SK-N-SH (cell line): ENCODE results near the gene SND1. TPM values are rescaled to one million over a fixed set of nuclear protein-coding genes. Genes with fewer than 3 reads are reported as not detected.

Source experiments
- CTCF ChIA-PET: fragments of 300-600, 350-600 bp; formaldehyde crosslinking; extraction: SDS; loops from one replicate; lab custom pipeline; 2021; lab: Yijun Ruan, JAX
- POLR2A ChIA-PET: fragments of 350-600 bp; sonication (Branson Sonifier 250); formaldehyde crosslinking; extraction: SDS; loops from one replicate; lab custom pipeline; 2020; ENCODE audit warnings: antibody characterized with exemption, inconsistent platforms; lab: Yijun Ruan, JAX
- DNase-seq: peaks from one replicate; pipeline ENCODE4 v3.0.0; 2012
- H2AFZ ChIP-seq: fragments of 200-600 bp; sonication (generic); 2 replicates; pipeline ENCODE4 v1.8.1; 2016; ENCODE audit warnings: antibody characterized with exemption, mild to moderate bottlenecking, low read depth
- H3F3A ChIP-seq: fragments of 200-600 bp; sonication (generic); replicated peaks from 2 replicates; pipeline ENCODE3; 2016; ENCODE audit warnings: antibody characterized with exemption, mild to moderate bottlenecking; ENCODE audit not compliant: insufficient read depth
- H3K27ac ChIP-seq, 2 experiments: fragments of 200-500 bp in 1 of 2; fragments of 200-600 bp in 1 of 2; sonication (Bioruptor generic) in 1 of 2; sonication (generic), shearing (Covaris generic) in 1 of 2; 2 replicates each; pipeline versions ENCODE4 v1.5.1 to v1.6.1; 2014 to 2016; ENCODE audit warnings: low read depth in 2 of 2, inconsistent platforms in 1 of 2, low read length in 1 of 2, mild to moderate bottlenecking in 1 of 2, mixed read lengths in 1 of 2
- H3K27me3 ChIP-seq: fragments of 200-600 bp; sonication (generic), shearing (Covaris generic); 2 replicates; pipeline ENCODE4 v1.6.1; 2016; ENCODE audit warnings: mixed run types; ENCODE audit not compliant: insufficient read depth
- H3K36me3 ChIP-seq, 2 experiments: fragments of 200-500 bp in 1 of 2; fragments of 200-600 bp in 1 of 2; sonication (Bioruptor generic) in 1 of 2; sonication (generic) in 1 of 2; replicated peaks in 1 of 2; 2 replicates each; pipeline versions ENCODE3 to v1.5.1; 2014 to 2016; ENCODE audit warnings: low read length in 1 of 2, mild to moderate bottlenecking in 1 of 2; ENCODE audit not compliant: insufficient read depth in 2 of 2, control insufficient read depth in 1 of 2
- H3K4me1 ChIP-seq, 2 experiments: fragments of 200-500 bp in 1 of 2; fragments of 200-600 bp in 1 of 2; sonication (Bioruptor generic) in 1 of 2; sonication (generic), shearing (Covaris generic) in 1 of 2; 2 replicates each; pipeline versions ENCODE4 v1.5.1 to v1.6.1; 2014 to 2016; ENCODE audit warnings: low read depth in 1 of 2, low read length in 1 of 2, mixed run types in 1 of 2; ENCODE audit not compliant: insufficient read depth in 2 of 2, control insufficient read depth in 1 of 2
- H3K4me2 ChIP-seq: fragments of 200-600 bp; sonication (generic), shearing (Covaris generic); 2 replicates; pipeline ENCODE4 v1.6.1; 2017; ENCODE audit warnings: mixed run types
- H3K4me3 ChIP-seq, 2 experiments: fragments of 200-500 bp in 1 of 2; fragments of 200-600 bp in 1 of 2; sonication (Bioruptor generic) in 1 of 2; sonication (generic), shearing (Covaris generic) in 1 of 2; 2 replicates each; pipeline versions ENCODE4 v1.5.1 to v1.8.1; 2014 to 2016; ENCODE audit warnings: low read depth in 2 of 2, inconsistent platforms in 1 of 2, low read length in 1 of 2, mild to moderate bottlenecking in 1 of 2, mixed read lengths in 1 of 2, moderate library complexity in 1 of 2
- H3K79me2 ChIP-seq: fragments of 200-600 bp; sonication (generic); 2 replicates; pipeline ENCODE4 v1.8.1; 2017; ENCODE audit warnings: mild to moderate bottlenecking; ENCODE audit not compliant: insufficient read depth
- H3K9ac ChIP-seq: fragments of 200-600 bp; sonication (generic); 2 replicates; pipeline ENCODE4 v1.6.1; 2017; ENCODE audit warnings: mixed run types
- H3K9me2 ChIP-seq: fragments of 200-600 bp; sonication (generic); 2 replicates; pipeline ENCODE4 v1.6.1; 2017; ENCODE audit warnings: mixed run types
- H3K9me3 ChIP-seq: fragments of 200-600 bp; sonication (generic); 2 replicates; pipeline ENCODE4 v1.6.1; 2017; ENCODE audit warnings: mixed run types, mild to moderate bottlenecking, moderate library complexity
- H4K20me1 ChIP-seq: fragments of 200-600 bp; sonication (generic); 2 replicates; pipeline ENCODE4 v1.6.1; 2017; ENCODE audit warnings: mild to moderate bottlenecking, mixed run types; ENCODE audit not compliant: insufficient read depth
- CHD2 ChIP-seq: fragments of 150-350 bp; IDR thresholded peaks from 2 replicates; pipeline ENCODE4 v1.6.1; 2018; ENCODE audit warnings: low read length; ENCODE audit not compliant: partially characterized antibody
- CTCF ChIP-seq: fragments of 200-600 bp; sonication (generic); IDR thresholded peaks from 2 replicates; pipeline ENCODE4 v1.6.1; 2017; ENCODE audit warnings: antibody characterized with exemption, mild to moderate bottlenecking, moderate library complexity
- EP300 ChIP-seq, 2 experiments: IDR thresholded peaks; 2 replicates each; pipeline versions ENCODE4 v1.4.0 to v1.6.1; 2012; ENCODE audit warnings: borderline replicate concordance in 1 of 2, low read depth in 1 of 2, low read length in 1 of 2
- FOSL2 ChIP-seq: IDR thresholded peaks from 2 replicates; pipeline ENCODE4 v1.4.0; 2012; ENCODE audit warnings: low read depth, mild to moderate bottlenecking, moderate library complexity, borderline replicate concordance
- FOXJ3 ChIP-seq: sonication (generic); formaldehyde crosslinking; IDR thresholded peaks from 2 replicates; pipeline ENCODE4 v1.5.1; 2020; ENCODE audit warnings: mild to moderate bottlenecking, missing genetic modification reagents
- GATA2 ChIP-seq: sonication (generic); formaldehyde crosslinking; IDR thresholded peaks from 2 replicates; pipeline ENCODE4 v1.5.0; 2020; ENCODE audit warnings: mild to moderate bottlenecking, missing genetic modification reagents
- MAX ChIP-seq: IDR thresholded peaks from 2 replicates; pipeline ENCODE4 v1.4.0; 2012; ENCODE audit warnings: low read depth
- MEF2A ChIP-seq: IDR thresholded peaks from 2 replicates; pipeline ENCODE4 v1.4.0; 2012; ENCODE audit warnings: low read depth, borderline replicate concordance
- MXI1 ChIP-seq: IDR thresholded peaks from 2 replicates; pipeline ENCODE4 v1.6.1; 2012; ENCODE audit warnings: mild to moderate bottlenecking, low read depth, low read length, improper control_type of control experiment
- NRF1 ChIP-seq: IDR thresholded peaks from 2 replicates; pipeline ENCODE4 v1.6.1; 2012; ENCODE audit warnings: low read depth, mild to moderate bottlenecking, low read length
- POLR2AphosphoS5 ChIP-seq: IDR thresholded peaks from 2 replicates; pipeline ENCODE4 v1.6.1; 2012; ENCODE audit warnings: low read depth, low read length
- RCOR1 ChIP-seq: fragments of 150-350 bp; IDR thresholded peaks from 2 replicates; pipeline ENCODE4 v1.6.1; 2017; ENCODE audit warnings: antibody characterized with exemption, low read length
- TAF1 ChIP-seq: IDR thresholded peaks from 2 replicates; pipeline ENCODE4 v1.6.1; 2012; ENCODE audit warnings: low read depth, mild to moderate bottlenecking, low read length, moderate library complexity, borderline replicate concordance
- TCF12 ChIP-seq: IDR thresholded peaks from 2 replicates; pipeline ENCODE4 v1.4.0; 2012
- TEAD4 ChIP-seq: IDR thresholded peaks from 2 replicates; pipeline ENCODE4 v1.4.0; 2012; ENCODE audit warnings: mild to moderate bottlenecking, borderline replicate concordance; ENCODE audit not compliant: insufficient read depth
- USF1 ChIP-seq: IDR thresholded peaks from 2 replicates; pipeline ENCODE4 v1.4.0; 2012; ENCODE audit warnings: low read depth, borderline replicate concordance
- USF2 ChIP-seq: fragments of 150-350 bp; IDR thresholded peaks from 2 replicates; pipeline ENCODE4 v1.6.1; 2017; ENCODE audit warnings: antibody characterized with exemption, low read length, low read depth, borderline replicate concordance
- YY1 ChIP-seq: IDR thresholded peaks from 2 replicates; pipeline ENCODE4 v1.4.0; 2012; ENCODE audit warnings: low read depth, mild to moderate bottlenecking
- WGBS: methylation state at CpG from one replicate; pipeline ENCODE4 v1.1.6; 2017; ENCODE audit warnings: low lambda C conversion rate; 5-methylcytosine and 5-hydroxymethylcytosine counted together
- polyA plus RNA-seq, 3 experiments: library from polyadenylated mRNA; depleted of rRNA; stranded (reverse); fragments of >200 nt; gene quantifications; 2 replicates each; pipeline ENCODE4 v1.2.3, GENCODE V29; 2012

The SND1 gene
- polyA plus RNA-seq, 1 of the 3 experiments (the other 2 are of a cell fraction): 165 TPM

- H3K79me2 ChIP-seq: peaks cover 49% of the 10 kb centered on the region; the same call in 1 of the 2 replicates
- TF ChIP-seq FOSL2 (no peak), MXI1 (no peak), RCOR1 (no peak), GATA2 (CRISPR knock-in tag) (no peak), NRF1 (no peak), TCF12 (no peak), MAX (no peak), CHD2 (no peak), USF1 (no peak), USF2 (no peak), YY1 (no peak), TEAD4 (no peak), FOXJ3 (CRISPR knock-in tag) (no peak), EP300 (IDR thresholded peaks at IDR 0.05; ENCODE audit: borderline replicate concordance in 1 of 2, low read depth in 1 of 2, low read length in 1 of 2) (no peak), TAF1 (no peak)
- no peaks in the 10 kb centered on the region for H3F3A ChIP-seq
- POLR2A ChIA-PET: no interaction called here
- 88% methylated on average over 5 of the region's 5 CpGs for WGBS
- no peak overlapping the region for H3K9ac ChIP-seq
- no peak overlapping the region for H3K27ac ChIP-seq
- no peaks in the 10 kb centered on the region for H3K9me2 ChIP-seq
- peaks cover 41 to 42% of the 10 kb centered on the region in 2 experiments for H3K4me1 ChIP-seq
- H3K4me3 ChIP-seq: no peak overlapping the region
- DNase-seq: no peak
- CTCF ChIA-PET: interaction anchor here (1.1 to 1.6 kb wide), 5 partner anchors 8 to 187 kb away, joined by 3 to 4 read pairs (median 4); no protein-coding TSS in a partner anchor
- peaks cover 25 to 27% of the 10 kb centered on the region in 2 experiments for H3K36me3 ChIP-seq
- no peak overlapping the region for H3K4me2 ChIP-seq
- peaks cover 42% of the 10 kb centered on the region for H4K20me1 ChIP-seq
- no peaks in the 10 kb centered on the region for H3K27me3 ChIP-seq
- no peak overlapping the region for H2AFZ ChIP-seq
- no peaks in the 10 kb centered on the region for H3K9me3 ChIP-seq
These were observed 244.7 kb downstream of the SND1 start for GRCh38 chr7:127896659-127897058.

- Histone ChIP-seq H3F3A (no peaks in the 10 kb centered on the region), H3K9me3 (no peaks in the 10 kb centered on the region), H3K36me3 (peaks cover 14 to 17% of the 10 kb centered on the region in 2 experiments), H3K27me3 (no peaks in the 10 kb centered on the region), H3K9ac (no peak overlapping the region), H4K20me1 (peaks cover 42% of the 10 kb centered on the region), H3K79me2 (peaks cover 57% of the 10 kb centered on the region; the same call in 1 of the 2 replicates), H3K9me2 (no peaks in the 10 kb centered on the region), H2AFZ (no peak overlapping the region), H3K4me1 (peaks cover 41 to 42% of the 10 kb centered on the region in 2 experiments), H3K4me2 (peak overlapping the region; percentile 1; the same call in 1 of the 2 replicates), H3K27ac (no peak overlapping the region), H3K4me3 (no peak overlapping the region)
- no peak for DNase-seq
- WGBS: 67% methylated on average over 4 of the region's 4 CpGs
- POLR2A ChIA-PET: no interaction called here
- CTCF ChIA-PET: interaction anchor here (0.6 to 1.2 kb wide), 3 partner anchors 20 to 52 kb away, joined by 3 to 4 read pairs (median 3); no protein-coding TSS in a partner anchor
- no peak for TF ChIP-seq CHD2
- no peak for TF ChIP-seq POLR2AphosphoS5
- TF ChIP-seq GATA2 (CRISPR knock-in tag): no peak
- TF ChIP-seq CTCF: no peak
- no peak for TF ChIP-seq MAX
- 0 out of 2 replicates have a peak, but pooled peaks have one; percentile 27 for TF ChIP-seq MEF2A
- TF ChIP-seq NRF1: no peak
These were observed 245.9 kb downstream of the SND1 start for GRCh38 chr7:127897704-127898454.
